HG03432 (cell line): ENCODE results near the gene RPS25.
"Not testable (repeated sequence)": the region's sequence is repeated elsewhere in the genome, so short reads cannot be mapped to it uniquely, and the experiment has no call there.

ENCODE experiments used
- ATAC-seq: cut with Tn5 transposase; IDR thresholded peaks from one replicate; pipeline ENCODE4 v1.9.1; 2021; ENCODE audit warnings: mild to moderate bottlenecking, moderate library complexity; ENCODE audit not compliant: unreplicated experiment

RPS25 gene

GRCh38 chr11:118975771-118976709 lies 42.1 kb downstream of the RPS25 start:
- no peak for ATAC-seq

- ATAC-seq, result no peak
Measured at GRCh38 chr11:118973985-118974384, 44.2 kb downstream of the RPS25 start.

- no peak for ATAC-seq
Measured at GRCh38 chr11:118971646-118972045, 46.5 kb downstream of the RPS25 start, which contains the start of gene FOXR1. Gene FOXR1 (plus strand): TSS chr11:118971761. CDS start chr11:118971932, 171 bp downstream.

- ATAC-seq, result not testable (repeated sequence)
Measured at GRCh38 chr11:118969508-118969907, 48.6 kb downstream of the RPS25 start.
